NB4 (cell line): ENCODE measurements around the gene COL24A1.
"Not testable (repeated sequence)": the region's sequence is repeated elsewhere in the genome, so short reads cannot be mapped to it uniquely, and the experiment has no call there.

Experiments
- DNase-seq: peaks from one replicate; pipeline ENCODE4 v3.0.0; 2010; ENCODE audit warnings: low read depth
- H3K4me3 ChIP-seq: one replicate; pipeline ENCODE4 v1.5.1; 2011; ENCODE audit warnings: mild to moderate bottlenecking, low read depth, low read length, moderate library complexity
- MYC ChIP-seq: IDR thresholded peaks from 2 replicates; pipeline ENCODE4 v1.6.1; 2011; ENCODE audit warnings: low read depth, low read length
- POLR2A ChIP-seq: IDR thresholded peaks from 2 replicates; pipeline ENCODE4 v1.6.1; 2011; ENCODE audit warnings: mild to moderate bottlenecking; ENCODE audit not compliant: insufficient read length; ENCODE audit errors: extremely low read depth
- TF ChIP-seq, protein P1 (sequence below): IDR thresholded peaks from one replicate; pipeline ENCODE4 v1.5.1; 2012; ENCODE audit warnings: low read depth, low read length
- TF ChIP-seq, protein P2 (sequence below): IDR thresholded peaks from 2 replicates; pipeline ENCODE4 v1.6.1; 2011; ENCODE audit warnings: low read depth, low read length

The COL24A1 gene

DNA sequence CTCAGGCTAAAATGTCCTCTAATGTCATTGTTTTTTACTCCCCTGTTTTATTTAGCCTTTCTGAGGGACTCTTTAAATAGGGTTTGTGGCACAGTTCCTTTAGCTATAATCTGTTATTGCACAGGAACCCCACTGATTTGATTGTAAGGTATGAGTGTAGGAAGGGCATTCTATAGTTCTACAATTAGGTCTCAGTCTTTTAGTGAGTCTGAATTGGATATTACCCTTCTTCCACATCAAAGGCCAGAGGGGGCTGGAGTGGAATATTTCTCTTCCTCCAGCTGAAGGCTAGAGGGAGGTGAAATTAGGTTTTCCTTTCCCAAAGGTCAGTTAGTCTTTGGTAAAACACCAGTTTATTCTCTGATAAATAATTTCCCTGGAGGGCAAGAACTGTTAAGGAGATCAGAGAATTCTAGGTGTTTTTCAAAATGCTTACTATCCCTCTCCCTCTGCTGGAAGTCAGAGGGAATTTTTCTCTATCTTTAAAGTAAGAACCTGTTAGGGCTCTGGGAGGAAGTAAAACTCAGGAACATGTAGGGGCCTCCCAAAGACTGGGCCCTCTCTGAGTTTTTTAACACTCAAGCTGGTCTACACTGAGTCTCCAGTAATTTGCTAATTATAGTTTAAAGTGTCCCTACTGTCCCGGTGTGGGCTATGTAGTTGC, 272.1 kb downstream of the COL24A1 start:
- TF ChIP-seq POLR2A (no peak), MYC (no peak)
- TF ChIP-seq, protein P1, sequence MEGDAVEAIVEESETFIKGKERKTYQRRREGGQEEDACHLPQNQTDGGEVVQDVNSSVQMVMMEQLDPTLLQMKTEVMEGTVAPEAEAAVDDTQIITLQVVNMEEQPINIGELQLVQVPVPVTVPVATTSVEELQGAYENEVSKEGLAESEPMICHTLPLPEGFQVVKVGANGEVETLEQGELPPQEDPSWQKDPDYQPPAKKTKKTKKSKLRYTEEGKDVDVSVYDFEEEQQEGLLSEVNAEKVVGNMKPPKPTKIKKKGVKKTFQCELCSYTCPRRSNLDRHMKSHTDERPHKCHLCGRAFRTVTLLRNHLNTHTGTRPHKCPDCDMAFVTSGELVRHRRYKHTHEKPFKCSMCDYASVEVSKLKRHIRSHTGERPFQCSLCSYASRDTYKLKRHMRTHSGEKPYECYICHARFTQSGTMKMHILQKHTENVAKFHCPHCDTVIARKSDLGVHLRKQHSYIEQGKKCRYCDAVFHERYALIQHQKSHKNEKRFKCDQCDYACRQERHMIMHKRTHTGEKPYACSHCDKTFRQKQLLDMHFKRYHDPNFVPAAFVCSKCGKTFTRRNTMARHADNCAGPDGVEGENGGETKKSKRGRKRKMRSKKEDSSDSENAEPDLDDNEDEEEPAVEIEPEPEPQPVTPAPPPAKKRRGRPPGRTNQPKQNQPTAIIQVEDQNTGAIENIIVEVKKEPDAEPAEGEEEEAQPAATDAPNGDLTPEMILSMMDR, result no peak
- TF ChIP-seq, protein P2, sequence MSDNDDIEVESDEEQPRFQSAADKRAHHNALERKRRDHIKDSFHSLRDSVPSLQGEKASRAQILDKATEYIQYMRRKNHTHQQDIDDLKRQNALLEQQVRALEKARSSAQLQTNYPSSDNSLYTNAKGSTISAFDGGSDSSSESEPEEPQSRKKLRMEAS, result no peak
- DNase-seq, result no peak

DNA sequence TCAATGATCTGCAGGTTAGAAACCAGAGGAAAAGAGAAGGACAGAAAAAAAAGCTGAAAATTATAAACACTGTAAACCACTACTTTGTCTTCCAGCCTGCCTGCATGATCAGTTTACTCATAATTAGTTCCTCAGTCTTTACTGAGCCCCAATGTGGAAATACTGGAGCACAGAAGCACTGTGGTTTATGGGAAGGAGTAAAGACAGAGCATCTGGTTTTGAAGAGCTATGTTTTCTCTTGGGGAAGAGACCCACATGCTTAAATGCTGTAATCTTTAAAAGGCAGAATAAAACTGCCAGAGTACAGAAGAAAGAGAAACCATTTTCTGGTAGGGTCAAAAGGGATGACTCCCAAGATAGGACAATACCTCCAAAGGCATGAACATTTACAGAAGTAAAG, 289.4 kb downstream of the COL24A1 start:
- no peak for DNase-seq
- TF ChIP-seq MYC, result no peak
- no peak for TF ChIP-seq POLR2A
- TF ChIP-seq, protein P1, result no peak
- no peak overlapping the region for H3K4me3 ChIP-seq

More for the DNA sequence above, 272.1 kb downstream of the COL24A1 start:
- no peak overlapping the region for H3K4me3 ChIP-seq

DNA sequence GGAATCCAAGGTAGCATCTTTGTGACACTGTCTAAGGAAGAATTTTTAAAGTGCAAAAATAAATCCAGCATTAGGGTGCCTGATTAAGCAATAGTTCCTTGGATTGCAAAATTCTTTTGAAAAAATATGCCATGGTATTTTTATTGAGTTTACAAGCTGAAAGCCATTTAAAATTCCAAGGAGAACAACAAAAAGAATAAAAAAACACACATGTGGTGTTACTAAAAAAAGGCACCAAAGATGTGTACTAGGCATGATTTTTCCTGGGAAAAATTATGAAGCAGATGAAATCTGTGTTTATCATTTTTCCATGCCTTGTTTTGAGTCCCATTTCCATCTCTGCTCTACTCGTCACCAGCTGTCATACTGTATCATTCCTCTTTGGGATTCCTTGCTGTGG, 291.4 kb downstream of the COL24A1 start:
- DNase-seq, result no peak
- H3K4me3 ChIP-seq, result no peak overlapping the region
- TF ChIP-seq POLR2A, result no peak
- TF ChIP-seq, protein P1, result no peak
- TF ChIP-seq MYC, result no peak
- TF ChIP-seq, protein P2, result no peak

DNA sequence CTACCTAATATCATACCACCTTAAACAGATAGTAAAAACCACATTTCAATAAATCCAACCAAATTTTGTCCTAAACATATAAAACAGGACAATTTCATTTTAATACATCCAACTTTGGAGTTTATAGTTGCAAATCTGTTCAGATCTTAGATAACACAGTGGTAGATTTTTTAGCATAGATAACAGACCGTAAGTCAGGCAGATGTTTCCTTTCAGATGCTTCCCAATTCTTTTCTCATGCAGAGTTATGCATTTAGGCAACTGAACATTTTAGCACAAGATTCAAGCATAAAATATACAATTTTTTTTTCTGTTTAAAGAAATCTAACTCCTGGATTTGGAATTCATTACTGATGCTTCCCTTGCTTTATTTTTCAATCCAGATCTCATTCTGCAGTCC, 291.8 kb downstream of the COL24A1 start:
- H3K4me3 ChIP-seq, result no peak overlapping the region
- DNase-seq, result no peak
- TF ChIP-seq POLR2A, result no peak
- TF ChIP-seq, protein P2, result no peak
- no peak for TF ChIP-seq MYC
- TF ChIP-seq, protein P1, result no peak

DNA sequence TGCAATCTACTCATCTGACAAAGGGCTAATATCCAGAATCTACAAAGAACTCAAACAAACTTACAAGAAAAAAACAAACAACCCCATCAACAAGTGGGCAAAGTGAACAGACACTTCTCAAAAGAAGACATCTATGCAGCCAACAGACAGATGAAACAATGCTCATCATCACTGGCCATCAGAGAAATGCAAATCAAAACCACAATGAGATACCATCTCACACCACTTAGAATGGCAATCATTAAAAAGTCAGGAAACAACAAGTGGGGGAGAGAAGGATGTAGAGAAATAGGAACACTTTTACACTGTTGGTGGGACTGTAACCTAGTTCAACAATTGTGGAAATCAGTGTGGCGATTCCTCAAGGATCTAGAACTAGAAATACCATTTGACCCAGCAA, 292.9 kb downstream of the COL24A1 start:
- H3K4me3 ChIP-seq, DNase-seq: not testable (repeated sequence)

DNA sequence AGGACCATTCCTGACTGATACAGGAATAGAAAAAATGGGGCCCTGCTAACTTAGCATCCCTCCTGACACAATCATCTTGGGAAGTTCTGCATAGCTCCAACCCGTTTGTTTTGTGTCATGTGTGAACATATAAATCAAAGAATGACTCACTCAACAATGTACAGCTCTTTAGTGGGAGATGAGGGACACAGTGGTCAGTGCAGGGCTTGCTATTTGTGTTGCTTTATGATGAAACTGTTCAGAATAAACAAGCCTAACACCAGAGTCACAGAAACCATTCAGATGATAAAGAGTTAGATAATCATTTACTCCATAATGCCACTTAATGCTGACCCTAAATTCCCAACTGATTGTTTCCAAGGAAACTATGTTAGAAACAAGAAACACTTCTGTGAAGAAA, 294.1 kb downstream of the COL24A1 start:
- no peak for DNase-seq
- TF ChIP-seq, protein P2, result no peak
- TF ChIP-seq MYC, result no peak
- TF ChIP-seq POLR2A, result no peak
- TF ChIP-seq, protein P1, result no peak
- H3K4me3 ChIP-seq, result no peak overlapping the region

DNA sequence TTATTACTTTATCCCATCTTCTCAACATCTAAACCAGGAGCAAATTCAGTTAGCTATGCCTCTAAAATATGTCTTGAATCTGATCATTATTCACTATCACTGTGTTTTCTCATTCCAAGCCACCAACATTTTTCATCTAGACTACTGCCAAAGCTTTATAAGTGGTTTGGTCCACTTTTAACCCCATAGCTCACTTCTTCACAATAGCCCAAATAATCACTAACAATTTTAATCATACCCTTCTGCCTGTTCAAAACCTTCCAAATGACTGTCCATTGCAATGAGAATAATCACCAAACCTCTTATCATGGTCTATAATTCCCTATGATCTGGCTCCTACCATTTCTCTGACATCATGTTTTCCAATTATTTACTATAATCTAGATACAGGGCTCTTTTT, 298.6 kb downstream of the COL24A1 start:
- DNase-seq, result no peak
- H3K4me3 ChIP-seq, result no peak overlapping the region
- TF ChIP-seq MYC (no peak), POLR2A (no peak)
- TF ChIP-seq, protein P2, result no peak
- TF ChIP-seq, protein P1, result no peak
